ENCODE measurements around the gene ASIC4. TPM values are rescaled to one million over a fixed set of nuclear protein-coding genes. Genes with fewer than 3 reads are reported as not detected.

Gene ASIC4
- total and polyA plus RNA-seq, 2 experiments from 2014 or later, result 0.13 to 3.6 TPM

DNA sequence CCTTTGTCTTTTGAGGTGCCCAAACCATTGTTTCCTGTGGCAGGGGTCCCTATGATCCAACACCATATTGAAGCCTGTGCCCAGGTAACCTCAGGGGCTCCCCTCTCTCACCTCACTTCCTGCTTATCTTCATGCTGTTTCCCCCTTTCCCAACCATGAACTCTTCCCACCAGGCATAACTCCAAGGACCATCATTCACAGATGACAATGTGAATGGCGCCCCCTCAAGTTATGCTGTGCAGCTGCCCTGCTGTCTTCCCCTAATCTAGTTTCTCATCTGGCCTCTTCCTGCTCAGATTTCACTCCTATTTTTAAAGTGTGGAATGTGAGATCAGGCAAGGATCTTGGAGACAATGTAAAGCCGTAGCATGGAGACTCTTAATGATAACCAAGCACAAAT lies 14.1 kb upstream of the ASIC4 start:
- H2AFZ ChIP-seq, result no peak overlapping the region
- H3K36me3 Mint-ChIP-seq (ENCODE audit: low read depth), result peaks cover 10% of the 10 kb centered on the region
- H3K79me2 ChIP-seq (replicated peaks; ENCODE audit: insufficient read depth), result no peaks in the 10 kb centered on the region
- peaks cover 29% of the 10 kb centered on the region for H3K27me3 ChIP-seq (ENCODE audit: insufficient read depth)
- TF ChIP-seq CREB1 (CRISPR knock-in tag; IDR thresholded peaks at IDR 0.05; ENCODE audit: low read depth), result no peak
- TF ChIP-seq, protein P1, sequence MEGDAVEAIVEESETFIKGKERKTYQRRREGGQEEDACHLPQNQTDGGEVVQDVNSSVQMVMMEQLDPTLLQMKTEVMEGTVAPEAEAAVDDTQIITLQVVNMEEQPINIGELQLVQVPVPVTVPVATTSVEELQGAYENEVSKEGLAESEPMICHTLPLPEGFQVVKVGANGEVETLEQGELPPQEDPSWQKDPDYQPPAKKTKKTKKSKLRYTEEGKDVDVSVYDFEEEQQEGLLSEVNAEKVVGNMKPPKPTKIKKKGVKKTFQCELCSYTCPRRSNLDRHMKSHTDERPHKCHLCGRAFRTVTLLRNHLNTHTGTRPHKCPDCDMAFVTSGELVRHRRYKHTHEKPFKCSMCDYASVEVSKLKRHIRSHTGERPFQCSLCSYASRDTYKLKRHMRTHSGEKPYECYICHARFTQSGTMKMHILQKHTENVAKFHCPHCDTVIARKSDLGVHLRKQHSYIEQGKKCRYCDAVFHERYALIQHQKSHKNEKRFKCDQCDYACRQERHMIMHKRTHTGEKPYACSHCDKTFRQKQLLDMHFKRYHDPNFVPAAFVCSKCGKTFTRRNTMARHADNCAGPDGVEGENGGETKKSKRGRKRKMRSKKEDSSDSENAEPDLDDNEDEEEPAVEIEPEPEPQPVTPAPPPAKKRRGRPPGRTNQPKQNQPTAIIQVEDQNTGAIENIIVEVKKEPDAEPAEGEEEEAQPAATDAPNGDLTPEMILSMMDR (conservative IDR thresholded peaks at IDR 0.05; ENCODE audit: low read depth in 2 of 2), result peak; percentile 65 to 76
- H3K4me1 Mint-ChIP-seq, result peaks cover 55% of the 10 kb centered on the region
- peaks cover 39% of the 10 kb centered on the region for H3K27me3 Mint-ChIP-seq (ENCODE audit: insufficient read depth, low read depth, poor library complexity)
- H3F3A ChIP-seq (replicated peaks; ENCODE audit: low read depth), result peaks cover 14% of the 10 kb centered on the region
- no peaks in the 10 kb centered on the region for H4K20me1 ChIP-seq (replicated peaks; ENCODE audit: insufficient read depth)
- peak overlapping the region; percentile 84; the same call in 2 of the 3 replicates for H3K4me3 Mint-ChIP-seq
- DNase-seq (ENCODE audit: low spot score) (peak; percentile 66), ATAC-seq (no peak)
- peak overlapping the region; percentile 58; the same call in 1 of the 2 replicates for H3K4me3 ChIP-seq
- no peaks in the 10 kb centered on the region for H3K36me3 ChIP-seq (ENCODE audit: insufficient read depth)
- H3K27ac Mint-ChIP-seq, result no peak overlapping the region
- peaks cover 47% of the 10 kb centered on the region for H3K4me1 ChIP-seq (ENCODE audit: insufficient read depth)
- no peak overlapping the region for H3K27ac ChIP-seq (ENCODE audit: low read depth)
- H3K9me2 ChIP-seq (ENCODE audit: insufficient read depth), result no peaks in the 10 kb centered on the region
- no peaks in the 10 kb centered on the region for H3K9me3 Mint-ChIP-seq
- H3K4me2 ChIP-seq, result peak overlapping the region; percentile 79; the same call in 1 of the 2 replicates

DNA sequence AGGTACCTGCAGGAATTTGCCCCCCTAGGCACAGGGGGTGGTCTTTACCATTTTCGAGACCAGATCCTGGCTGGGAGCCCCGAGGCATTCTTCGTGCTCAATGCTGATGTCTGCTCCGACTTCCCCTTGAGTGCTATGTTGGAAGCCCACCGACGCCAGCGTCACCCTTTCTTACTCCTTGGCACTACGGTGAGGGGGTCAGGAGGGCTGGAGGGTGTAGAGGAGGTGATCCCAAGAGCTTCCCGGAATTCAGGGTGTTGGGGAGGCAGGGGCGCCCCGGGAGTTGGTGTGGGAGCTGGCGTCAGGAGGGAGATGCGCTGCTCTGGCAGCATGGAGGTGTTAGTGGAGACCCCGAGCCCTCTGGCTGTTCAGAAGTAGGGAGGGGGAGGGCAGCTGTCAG lies 12.4 kb upstream of the ASIC4 start:
- no peak overlapping the region for H2AFZ ChIP-seq
- no peak overlapping the region for H3K4me3 ChIP-seq
- H3K4me2 ChIP-seq, result no peak overlapping the region; the same call in 1 of the 2 replicates
- peak overlapping the region; percentile 27; the same call in 1 of the 2 replicates for H3K27ac Mint-ChIP-seq
- no peaks in the 10 kb centered on the region for H3K9me3 Mint-ChIP-seq
- H3K4me1 Mint-ChIP-seq, result peaks cover 62% of the 10 kb centered on the region
- H4K20me1 ChIP-seq (replicated peaks; ENCODE audit: insufficient read depth), result no peaks in the 10 kb centered on the region
- ATAC-seq (no peak), DNase-seq (ENCODE audit: low spot score) (no peak)
- H3K4me1 ChIP-seq (ENCODE audit: insufficient read depth), result peaks cover 45% of the 10 kb centered on the region
- H3K36me3 ChIP-seq (ENCODE audit: insufficient read depth), result no peaks in the 10 kb centered on the region
- H3K79me2 ChIP-seq (replicated peaks; ENCODE audit: insufficient read depth), result no peaks in the 10 kb centered on the region
- H3K4me3 Mint-ChIP-seq, result no peak overlapping the region; the same call in 2 of the 3 replicates
- peaks cover 21% of the 10 kb centered on the region for H3F3A ChIP-seq (replicated peaks; ENCODE audit: low read depth)
- peaks cover 10% of the 10 kb centered on the region for H3K36me3 Mint-ChIP-seq (ENCODE audit: low read depth)
- H3K27me3 Mint-ChIP-seq (ENCODE audit: insufficient read depth, low read depth, poor library complexity), result peaks cover 23% of the 10 kb centered on the region
- H3K27ac ChIP-seq (ENCODE audit: low read depth), result no peak overlapping the region
- H3K27me3 ChIP-seq (ENCODE audit: insufficient read depth), result peaks cover 11% of the 10 kb centered on the region
- no peaks in the 10 kb centered on the region for H3K9me2 ChIP-seq (ENCODE audit: insufficient read depth)
- TF ChIP-seq CREB1 (CRISPR knock-in tag; IDR thresholded peaks at IDR 0.05; ENCODE audit: low read depth), result no peak
- no peak for TF ChIP-seq NANOG (IDR thresholded peaks at IDR 0.05; ENCODE audit: borderline replicate concordance)
- no peak for TF ChIP-seq ZNF114 (CRISPR knock-in tag; IDR thresholded peaks at IDR 0.05)
- TF ChIP-seq, protein P2, sequence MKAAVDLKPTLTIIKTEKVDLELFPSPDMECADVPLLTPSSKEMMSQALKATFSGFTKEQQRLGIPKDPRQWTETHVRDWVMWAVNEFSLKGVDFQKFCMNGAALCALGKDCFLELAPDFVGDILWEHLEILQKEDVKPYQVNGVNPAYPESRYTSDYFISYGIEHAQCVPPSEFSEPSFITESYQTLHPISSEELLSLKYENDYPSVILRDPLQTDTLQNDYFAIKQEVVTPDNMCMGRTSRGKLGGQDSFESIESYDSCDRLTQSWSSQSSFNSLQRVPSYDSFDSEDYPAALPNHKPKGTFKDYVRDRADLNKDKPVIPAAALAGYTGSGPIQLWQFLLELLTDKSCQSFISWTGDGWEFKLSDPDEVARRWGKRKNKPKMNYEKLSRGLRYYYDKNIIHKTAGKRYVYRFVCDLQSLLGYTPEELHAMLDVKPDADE (IDR thresholded peaks at IDR 0.05), result no peak
- TF ChIP-seq, protein P1 (conservative IDR thresholded peaks at IDR 0.05; ENCODE audit: low read depth in 2 of 2), result no peak
- TF ChIP-seq, protein P3, sequence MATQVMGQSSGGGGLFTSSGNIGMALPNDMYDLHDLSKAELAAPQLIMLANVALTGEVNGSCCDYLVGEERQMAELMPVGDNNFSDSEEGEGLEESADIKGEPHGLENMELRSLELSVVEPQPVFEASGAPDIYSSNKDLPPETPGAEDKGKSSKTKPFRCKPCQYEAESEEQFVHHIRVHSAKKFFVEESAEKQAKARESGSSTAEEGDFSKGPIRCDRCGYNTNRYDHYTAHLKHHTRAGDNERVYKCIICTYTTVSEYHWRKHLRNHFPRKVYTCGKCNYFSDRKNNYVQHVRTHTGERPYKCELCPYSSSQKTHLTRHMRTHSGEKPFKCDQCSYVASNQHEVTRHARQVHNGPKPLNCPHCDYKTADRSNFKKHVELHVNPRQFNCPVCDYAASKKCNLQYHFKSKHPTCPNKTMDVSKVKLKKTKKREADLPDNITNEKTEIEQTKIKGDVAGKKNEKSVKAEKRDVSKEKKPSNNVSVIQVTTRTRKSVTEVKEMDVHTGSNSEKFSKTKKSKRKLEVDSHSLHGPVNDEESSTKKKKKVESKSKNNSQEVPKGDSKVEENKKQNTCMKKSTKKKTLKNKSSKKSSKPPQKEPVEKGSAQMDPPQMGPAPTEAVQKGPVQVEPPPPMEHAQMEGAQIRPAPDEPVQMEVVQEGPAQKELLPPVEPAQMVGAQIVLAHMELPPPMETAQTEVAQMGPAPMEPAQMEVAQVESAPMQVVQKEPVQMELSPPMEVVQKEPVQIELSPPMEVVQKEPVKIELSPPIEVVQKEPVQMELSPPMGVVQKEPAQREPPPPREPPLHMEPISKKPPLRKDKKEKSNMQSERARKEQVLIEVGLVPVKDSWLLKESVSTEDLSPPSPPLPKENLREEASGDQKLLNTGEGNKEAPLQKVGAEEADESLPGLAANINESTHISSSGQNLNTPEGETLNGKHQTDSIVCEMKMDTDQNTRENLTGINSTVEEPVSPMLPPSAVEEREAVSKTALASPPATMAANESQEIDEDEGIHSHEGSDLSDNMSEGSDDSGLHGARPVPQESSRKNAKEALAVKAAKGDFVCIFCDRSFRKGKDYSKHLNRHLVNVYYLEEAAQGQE (IDR thresholded peaks at IDR 0.05; ENCODE audit: unreplicated experiment), result no peak
- TF ChIP-seq EZH2 (IDR thresholded peaks at IDR 0.05; ENCODE audit: low read depth, unreplicated experiment), result no peak
- TF ChIP-seq JUNB (IDR thresholded peaks at IDR 0.05; ENCODE audit: unreplicated experiment), result no peak
- no peak for TF ChIP-seq STAT1 (IDR thresholded peaks at IDR 0.05; ENCODE audit: unreplicated experiment)
- no peak for TF ChIP-seq ZNF331 (CRISPR knock-in tag; IDR thresholded peaks at IDR 0.05; ENCODE audit: low read depth)
